HG03103 (cell line): ENCODE results near the gene PSME2.

Experiments used
- ATAC-seq: cut with Tn5 transposase; IDR thresholded peaks from one replicate; pipeline ENCODE4 v1.9.1; 2021; ENCODE audit warnings: low read depth; ENCODE audit not compliant: unreplicated experiment

Gene PSME2

GRCh38 chr14:24136684-24137528 is 9.5 kb downstream of the PSME2 start:
- no peak for ATAC-seq

GRCh38 chr14:24135834-24136683 is 10.4 kb downstream of the PSME2 start, which contains the start of gene PSME1:
Gene PSME1, plus strand, starts transcription at chr14:24136194. Its CDS starts 69 bp downstream, at chr14:24136263.
- peak; percentile 86 for ATAC-seq

GRCh38 chr14:24135584-24135833 is 10.9 kb downstream of the PSME2 start:
- no peak for ATAC-seq

- ATAC-seq = no peak
Observed at GRCh38 chr14:24133735-24134134, 12.7 kb downstream of the PSME2 start.

- no peak for ATAC-seq
Observed at GRCh38 chr14:24132976-24133375, 13.4 kb downstream of the PSME2 start.

GRCh38 chr14:24132061-24132685 is 14.2 kb downstream of the PSME2 start:
- no peak for ATAC-seq

- no peak for ATAC-seq
Observed at GRCh38 chr14:24131549-24131966, 14.9 kb downstream of the PSME2 start.

- no peak for ATAC-seq
Observed at GRCh38 chr14:24130717-24131548, 15.5 kb downstream of the PSME2 start.

GRCh38 chr14:24130380-24130716 is 16.1 kb downstream of the PSME2 start, which contains the start of gene FITM1:
Gene FITM1, plus strand, starts transcription at chr14:24130659. Its CDS starts 905 bp downstream, at chr14:24131564.
- no peak for ATAC-seq

GRCh38 chr14:24129410-24129998 is 16.9 kb downstream of the PSME2 start:
- ATAC-seq = no peak

- no peak for ATAC-seq
Observed at GRCh38 chr14:24127673-24128072, 18.7 kb downstream of the PSME2 start.

GRCh38 chr14:24126939-24127338 is 19.5 kb downstream of the PSME2 start:
- no peak for ATAC-seq

- ATAC-seq = no peak
Observed at GRCh38 chr14:24123424-24124417, 22.7 kb downstream of the PSME2 start.

GRCh38 chr14:24122898-24123297 is 23.5 kb downstream of the PSME2 start:
- ATAC-seq = no peak

GRCh38 chr14:24122416-24122815 is 24.0 kb downstream of the PSME2 start:
- ATAC-seq = no peak

- ATAC-seq = no peak
Observed at GRCh38 chr14:24121210-24121609, 25.2 kb downstream of the PSME2 start.

GRCh38 chr14:24119691-24120090 is 26.7 kb downstream of the PSME2 start:
- ATAC-seq = no peak

GRCh38 chr14:24117179-24117578 is 29.2 kb downstream of the PSME2 start:
- no peak for ATAC-seq
